NCI-H2171 (cell line): ENCODE data around the gene CBARP.

Experiments
- DNase-seq: peaks from one replicate; lab custom pipeline; 2025; lab: John Stamatoyannopoulos, UW

Gene CBARP

DNA sequence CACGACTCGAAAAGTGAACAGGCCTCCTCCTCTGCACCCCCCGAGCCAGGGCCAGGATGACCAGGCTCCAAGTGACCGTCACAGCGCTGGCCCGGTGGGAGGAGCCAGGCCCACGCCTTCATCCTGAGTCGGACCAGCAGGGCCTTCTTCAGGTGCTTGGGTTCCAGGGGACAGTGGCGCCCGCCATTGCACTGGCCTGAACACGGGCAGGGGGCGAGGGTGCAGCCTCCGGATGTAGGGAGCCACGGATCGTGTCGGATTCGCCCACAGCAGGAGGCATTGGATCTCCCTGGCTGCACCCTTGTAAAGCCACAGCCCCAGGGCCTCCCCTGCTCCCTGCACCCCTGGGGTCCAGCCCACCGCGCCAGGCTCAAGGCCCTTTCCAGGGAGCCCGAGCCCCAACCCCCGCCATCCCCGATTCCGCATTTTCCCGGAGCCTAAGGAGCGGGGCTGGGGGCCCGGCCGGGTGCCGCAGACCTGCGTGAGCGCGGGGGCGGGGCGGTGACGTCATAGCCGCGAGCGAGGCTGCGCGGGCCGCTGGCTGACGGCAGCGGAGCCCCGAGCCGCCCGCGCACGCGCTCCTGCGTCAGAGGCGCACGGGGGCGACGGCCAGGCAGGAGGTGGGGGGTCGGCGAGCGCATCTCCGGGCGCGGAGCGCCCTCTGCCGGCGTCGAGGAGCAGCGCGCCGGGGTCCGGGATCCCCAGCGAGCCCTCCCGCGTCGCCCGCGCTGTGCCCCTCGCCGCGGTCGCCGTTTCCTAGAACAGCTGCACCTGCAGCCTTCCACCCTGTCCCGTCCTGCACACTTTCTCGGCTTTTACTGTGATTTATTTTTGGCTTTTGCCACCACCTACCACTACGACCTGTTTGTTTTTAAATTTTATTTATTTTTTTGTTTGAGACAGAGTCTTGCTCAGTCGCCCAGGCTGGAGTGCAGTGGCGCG lies 2.3 kb upstream of the CBARP start:
- DNase-seq = peak; percentile 89

DNA sequence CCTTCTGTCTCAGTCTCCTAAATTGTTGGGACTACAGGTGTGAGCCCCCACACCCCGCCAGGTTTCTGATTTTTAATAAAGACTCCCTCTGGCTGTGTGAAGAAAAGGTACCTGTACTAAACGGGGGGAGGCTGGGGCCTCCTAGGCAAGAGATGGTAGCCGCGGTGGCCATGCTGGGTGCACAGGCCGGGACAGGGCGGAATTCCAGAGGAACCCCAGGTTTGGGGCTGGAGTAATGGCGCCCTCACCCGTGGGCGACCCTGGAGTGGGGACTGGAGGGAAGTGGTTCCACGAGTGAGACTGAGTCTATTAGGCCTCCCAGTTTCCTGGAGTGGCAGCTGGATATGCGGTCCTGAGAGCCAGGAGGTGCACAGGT lies 1.6 kb upstream of the CBARP start:
- DNase-seq = no peak

DNA sequence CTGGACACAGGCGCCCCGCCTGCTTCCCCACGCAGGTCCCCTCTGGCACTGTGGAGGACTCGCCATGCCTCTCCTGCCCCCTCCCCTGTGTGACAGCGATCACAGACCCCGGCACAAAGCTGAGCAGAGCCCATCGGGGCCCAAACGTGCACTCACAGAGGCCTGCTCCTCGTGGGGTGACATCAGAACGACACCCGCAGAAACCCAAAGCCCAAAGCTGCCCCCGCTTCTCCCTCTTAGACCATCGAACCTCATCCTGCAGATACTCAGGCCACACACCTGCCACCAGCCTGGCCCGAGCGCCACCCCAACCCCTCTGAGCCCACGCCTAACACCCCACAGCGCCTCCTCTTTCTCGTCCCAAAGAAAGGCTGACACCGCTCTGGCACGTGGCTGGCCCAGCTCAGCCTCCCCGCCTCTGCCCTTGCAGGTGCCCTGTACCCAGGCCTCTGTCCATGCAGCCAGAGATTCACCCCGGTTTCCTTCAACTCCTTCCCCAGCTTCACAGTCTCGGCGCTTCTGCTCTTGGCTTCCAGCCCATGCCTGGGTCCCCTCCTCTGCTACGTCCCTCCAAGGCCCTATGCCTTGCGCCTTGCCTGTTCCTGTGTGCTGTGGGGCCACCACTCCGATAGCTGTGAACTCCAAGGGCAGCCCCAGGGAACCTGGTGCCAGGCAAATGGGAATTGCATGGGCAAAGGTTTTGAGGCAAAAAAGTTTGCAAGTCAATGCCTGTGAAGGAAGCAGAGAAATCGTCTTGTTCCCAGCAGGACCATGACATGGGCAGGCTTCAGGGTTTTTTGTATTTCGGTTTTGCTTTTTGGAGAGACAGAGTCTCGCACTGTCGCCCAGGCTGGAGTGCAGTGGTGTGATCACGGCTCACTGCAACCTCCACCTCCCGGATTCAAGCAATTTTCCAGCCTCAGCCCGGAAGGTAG lies 831 bp upstream of the CBARP start:
- DNase-seq = no peak

DNA sequence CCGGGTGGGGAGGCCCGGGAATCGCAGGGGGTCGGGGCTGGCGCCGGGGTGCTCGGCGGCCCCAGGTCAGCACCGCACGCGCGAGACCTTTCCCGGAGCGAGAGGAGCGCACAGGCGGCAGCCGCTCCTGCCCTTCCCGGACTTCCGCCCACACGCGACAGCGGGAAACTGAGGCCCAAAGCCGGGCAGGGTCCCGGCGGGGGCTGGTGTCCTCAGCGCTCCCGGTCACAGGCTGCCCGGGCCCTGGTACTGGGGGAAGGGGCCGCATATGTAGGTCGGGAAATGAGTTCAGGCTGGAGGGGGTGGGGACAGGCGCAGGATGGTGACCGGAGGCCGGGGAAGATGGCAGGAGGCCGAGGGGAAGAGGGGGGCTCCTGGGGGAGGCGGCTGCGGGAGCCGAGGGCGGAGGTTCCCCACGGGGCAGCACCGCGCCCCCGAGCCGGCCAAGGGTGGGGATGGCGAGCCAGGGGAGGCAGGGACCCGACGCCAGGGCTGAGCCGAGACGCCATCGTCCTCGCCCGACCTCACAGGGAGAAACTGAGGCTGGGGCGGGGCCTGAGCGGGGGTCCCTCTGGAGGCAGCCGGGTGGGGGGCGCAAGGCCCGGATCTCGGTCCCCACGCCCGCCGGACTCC lies 662 bp downstream of the CBARP start:
- no peak for DNase-seq

DNA sequence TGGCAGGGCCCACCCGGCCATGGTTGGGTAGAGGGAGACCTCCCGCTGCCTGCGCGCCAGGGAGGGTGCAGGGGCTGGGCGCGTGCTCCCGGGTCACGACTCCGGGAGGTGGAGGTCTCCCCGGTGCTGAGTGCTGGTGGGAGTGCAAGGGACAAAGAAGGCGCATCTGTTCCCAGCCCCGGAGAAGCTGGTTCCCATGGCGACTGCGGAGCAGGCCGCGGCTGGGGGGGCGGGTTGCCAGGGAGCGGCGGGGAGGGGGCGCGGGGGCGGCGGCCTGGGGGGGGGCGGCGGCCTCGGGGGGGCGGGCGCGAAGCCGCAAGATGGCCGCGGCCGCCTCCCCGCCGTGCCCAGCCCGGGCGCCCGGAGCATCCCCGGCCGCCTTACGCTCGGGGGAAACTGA lies 1.2 kb downstream of the CBARP start:
- peak; percentile 67 for DNase-seq

DNA sequence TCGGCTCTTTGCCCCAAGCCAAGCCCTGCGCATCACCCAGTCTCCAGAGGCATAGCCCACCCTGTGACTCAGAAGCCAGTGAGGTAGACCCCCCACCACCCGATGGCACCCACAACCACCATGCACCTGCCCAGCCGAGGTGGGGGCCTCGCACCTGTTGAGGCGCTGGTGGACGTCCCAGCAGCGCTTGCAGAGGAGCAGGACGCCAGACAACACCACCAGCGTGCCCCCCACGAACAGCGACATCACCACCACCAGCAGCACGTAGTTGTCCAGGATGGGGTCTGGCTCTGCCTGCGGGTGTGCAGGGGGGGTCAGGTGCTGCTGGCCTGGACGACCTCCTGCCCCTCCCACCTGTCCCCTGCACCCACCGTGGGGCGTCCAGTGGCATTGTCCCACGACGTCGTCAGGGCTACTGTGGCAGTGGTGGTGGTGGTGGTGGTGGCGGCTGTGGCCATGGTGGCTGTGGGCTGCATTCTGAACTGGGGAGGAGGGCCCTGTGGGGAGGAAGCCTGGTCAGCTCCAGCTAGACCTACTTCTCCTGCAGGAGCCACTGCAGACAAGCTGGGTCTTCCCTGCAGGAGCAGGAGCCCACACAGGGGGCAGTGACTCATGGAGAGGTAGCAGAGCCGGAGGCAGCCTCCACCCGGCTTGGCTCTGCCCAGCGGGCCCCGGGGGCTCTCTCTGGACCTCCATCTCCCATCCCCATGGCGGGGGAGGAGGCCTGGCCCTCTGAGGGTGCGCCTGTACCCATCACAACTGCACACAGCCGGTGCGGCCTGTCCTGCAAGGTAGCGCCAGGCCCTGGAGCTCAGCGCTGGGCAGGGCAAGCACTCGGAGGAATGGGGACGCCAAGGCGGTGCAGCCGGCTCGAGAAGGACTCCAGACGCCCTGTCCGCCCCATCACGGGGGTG lies 1.9 kb downstream of the CBARP start:
- no peak for DNase-seq

DNA sequence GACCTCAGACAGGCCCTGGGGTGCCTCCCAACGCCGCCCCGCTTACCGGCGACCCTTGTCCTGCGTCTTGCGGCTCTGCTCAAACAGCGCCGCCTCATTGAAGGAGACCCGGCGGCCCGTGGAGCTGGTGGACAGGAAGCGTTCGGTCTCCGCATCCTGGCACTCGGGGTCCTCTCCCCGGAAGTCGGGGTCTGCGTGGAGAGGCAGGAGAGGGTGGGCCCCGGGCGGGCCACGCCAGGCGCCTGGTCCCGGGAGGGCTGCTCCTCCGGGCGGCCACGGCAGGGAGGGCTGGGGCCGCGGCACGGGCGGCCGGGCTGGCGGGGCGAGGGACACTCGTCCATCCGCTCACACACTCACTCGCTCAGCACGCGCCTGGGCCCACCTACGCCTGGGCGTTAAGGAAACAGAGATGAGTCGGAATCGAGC lies 2.8 kb downstream of the CBARP start:
- no peak for DNase-seq

DNA sequence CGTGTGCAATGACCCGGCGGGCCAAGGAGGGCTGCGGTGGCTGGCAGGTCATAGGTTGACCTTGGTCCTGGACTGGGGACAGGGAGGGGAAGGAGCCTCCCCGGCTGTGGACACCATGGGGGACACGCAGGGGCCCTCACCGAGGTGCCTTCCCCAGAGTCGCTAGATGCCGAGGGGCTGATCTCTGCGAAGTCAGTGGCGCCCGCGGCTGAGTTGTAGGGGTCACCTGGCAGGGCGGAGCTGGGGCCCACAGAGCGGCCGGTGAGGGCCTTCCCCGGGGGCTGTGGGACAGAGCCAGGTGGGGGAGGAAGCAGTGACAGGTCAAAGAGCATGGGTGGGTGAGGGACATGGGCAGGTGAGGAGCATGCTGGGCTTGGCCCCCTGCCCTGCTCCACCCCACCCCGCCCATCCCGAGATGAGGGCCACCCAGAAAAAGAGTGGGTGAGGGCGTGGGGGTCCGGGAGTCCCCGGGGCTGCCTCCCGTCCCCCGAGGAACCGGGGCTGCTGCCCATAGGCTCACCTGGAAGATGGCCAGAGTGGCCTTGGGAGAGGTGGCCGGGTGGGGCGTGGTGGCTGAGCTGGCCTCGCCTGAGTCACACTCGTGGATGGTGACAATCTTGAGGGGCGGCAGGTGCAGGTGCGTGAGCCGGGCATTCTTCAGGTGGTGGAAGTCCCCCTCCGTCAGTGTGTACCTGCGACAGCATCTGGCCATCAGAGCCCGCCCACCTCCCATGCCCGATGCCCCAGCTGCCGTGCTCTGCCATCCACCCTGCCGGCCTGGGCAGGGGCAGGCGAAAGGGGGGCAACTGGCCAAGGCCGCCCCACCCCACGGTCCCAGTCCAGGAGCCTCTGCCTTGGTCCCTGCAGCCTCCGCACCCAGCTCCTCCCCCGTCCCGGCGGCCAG lies 3.5 kb downstream of the CBARP start:
- DNase-seq = no peak

DNA sequence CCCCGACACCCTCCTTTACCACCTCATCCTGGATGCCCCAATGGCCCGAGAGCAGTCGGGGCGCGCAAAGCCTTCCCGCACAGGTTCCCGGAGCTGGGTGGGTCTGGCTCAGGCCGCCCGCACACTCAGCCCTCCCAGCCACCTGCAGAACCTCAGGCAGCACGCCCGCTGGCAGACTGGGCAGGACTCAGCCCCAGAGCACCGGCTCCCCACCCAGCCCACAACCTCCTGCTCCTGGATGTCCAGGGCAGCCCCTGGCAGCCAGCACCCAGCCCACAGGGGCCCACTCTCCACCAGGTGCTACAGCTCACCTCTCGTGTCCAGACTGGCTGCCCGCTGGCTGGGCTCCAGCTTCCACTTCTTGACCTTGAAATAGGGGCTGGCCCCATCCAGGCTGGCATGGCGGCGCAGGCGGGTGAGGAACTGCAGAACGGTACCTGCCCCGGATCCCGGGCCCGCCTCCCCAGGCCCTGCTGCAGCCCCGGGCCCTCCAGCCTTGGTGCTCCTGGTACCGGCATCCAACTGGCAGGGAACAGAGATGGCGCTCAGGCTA lies 4.6 kb downstream of the CBARP start:
- no peak for DNase-seq

DNA sequence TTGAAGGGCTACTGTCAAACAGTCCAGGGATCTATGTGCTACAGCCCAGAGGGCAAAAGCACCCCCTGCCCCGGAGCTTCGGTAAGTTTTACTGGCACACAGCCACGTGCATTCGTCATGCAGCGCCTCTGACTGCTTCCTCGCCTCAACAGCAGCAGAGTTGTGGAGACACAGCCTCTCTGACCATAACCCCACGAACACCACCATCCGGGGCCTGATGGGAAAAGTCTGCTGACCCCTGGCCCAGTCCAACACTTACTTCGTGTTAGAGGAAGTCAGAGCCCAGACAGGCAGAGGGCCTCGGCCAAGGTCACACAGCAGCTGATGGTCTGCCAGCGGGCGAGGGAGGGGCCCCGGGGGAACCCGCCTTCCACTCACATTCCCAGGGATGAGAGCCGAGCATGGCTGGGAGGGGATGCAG lies 5.1 kb downstream of the CBARP start:
- DNase-seq = no peak

DNA sequence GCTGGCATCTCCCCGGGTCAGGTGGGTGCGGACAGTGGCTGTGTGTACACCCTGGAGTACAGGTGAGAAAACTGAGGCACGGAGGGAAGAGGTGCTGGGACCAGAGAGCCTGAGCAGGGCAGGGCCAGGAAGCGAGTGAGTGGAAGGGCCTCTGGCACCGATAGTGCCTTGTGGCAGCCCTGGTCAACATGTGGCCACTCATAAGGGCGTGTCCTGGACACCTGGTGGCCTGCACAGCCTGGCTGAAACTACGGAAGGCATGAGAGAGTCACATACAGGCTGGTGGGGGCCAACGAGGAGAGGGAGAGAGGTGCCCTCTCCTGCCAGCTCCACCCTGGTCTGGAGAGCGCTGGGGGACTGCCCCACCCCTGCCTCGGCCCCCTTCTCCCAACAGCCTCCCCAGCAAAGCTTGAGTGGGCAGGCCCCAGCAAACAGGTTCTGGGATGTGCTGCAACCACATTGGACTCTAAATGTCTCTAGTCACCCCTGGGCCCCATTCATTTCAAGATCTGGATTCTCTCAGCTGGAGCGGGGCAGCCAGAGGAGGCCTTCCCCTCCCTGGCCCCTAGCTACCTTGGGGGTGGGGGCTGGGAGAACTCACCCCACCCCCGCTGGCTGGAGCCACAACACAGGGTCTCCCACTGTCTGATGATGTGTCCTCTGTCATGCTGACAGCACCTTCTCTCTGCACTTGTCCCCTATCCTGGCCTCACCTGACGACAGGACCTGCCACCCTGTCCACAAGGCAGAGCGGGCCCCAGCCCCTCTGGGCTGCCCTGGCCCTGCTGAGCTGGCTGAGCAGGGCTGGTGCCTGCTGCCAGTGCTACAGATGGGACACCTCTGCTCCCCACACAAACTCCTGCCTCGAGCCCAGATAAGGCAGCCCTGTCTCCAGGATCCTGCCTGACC lies 5.8 kb downstream of the CBARP start:
- DNase-seq = no peak

DNA sequence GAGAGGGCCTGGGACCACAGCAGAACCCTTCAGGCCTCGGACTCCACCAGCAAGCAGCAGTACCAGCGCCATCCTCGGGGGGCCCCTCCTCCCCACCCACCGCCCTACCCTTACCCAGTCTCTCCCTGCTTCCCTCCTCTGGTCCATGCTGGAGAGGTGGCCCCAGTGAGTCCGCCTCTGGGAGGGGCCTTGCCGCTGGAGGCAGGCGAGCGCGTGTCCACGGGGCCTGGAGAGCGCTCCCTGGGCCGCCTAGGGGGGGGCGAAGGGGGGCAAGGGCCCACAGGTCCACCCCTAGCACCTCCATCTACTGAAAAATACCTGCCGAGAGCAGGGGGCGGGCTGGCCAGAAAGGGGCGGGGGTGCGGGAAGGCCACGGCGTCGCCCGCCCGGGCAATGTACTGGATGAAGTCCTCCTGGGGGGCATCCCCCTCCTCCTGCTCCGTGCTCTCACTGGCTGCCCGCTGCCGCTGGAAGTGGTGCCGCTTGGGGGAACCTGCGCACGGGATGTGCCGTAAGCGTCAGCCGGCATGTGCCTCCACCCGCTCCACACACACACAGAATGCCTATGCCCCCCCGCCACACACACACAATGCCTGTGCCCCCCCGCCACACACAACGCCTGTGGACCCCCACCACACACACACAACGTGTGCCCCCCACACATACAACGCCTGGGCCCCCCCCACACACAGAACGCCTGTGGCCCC lies 6.9 kb downstream of the CBARP start:
- no peak for DNase-seq

DNA sequence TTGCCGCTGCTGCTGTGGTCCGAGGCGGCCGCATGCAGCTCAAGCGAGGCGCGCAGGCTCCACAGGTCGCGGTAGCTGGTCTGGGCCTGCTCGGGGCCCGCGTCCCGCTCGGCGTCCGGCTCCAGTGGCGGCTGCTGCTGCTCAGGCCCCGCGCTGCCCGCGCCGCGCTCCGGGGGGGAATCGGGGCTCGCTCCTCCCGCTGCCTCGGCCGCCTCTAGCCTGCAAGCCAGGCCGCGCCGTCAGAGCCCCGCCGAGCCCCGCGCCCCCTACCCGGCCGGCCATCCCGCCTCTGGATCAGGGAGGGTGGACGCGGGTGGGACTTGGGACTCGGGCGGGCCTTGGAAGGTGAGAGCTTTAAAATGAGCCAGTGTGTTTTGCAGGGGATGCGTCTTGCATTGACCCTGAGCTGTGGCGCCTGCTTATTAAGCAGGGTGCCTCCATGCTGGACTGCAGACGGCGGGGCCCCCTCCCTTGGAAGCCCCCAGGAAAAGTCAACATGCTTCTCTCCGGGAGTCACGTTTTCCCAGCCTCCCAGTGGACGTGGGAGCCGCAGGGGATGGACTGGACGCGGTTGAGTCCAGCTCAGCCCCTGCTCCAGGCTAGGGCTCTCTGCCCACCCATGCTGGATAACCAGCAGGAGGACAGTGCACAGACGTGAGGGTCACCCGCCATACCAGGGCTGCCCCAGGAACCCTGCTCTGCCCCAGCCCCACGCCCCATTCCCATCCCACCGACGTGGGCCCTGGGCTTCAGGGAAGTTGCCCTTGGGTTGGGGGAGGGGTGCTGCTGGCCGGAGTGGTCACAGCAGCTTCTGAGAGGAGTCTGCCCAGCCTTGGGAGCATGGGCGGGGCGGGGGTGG lies 7.7 kb downstream of the CBARP start:
- DNase-seq = no peak

DNA sequence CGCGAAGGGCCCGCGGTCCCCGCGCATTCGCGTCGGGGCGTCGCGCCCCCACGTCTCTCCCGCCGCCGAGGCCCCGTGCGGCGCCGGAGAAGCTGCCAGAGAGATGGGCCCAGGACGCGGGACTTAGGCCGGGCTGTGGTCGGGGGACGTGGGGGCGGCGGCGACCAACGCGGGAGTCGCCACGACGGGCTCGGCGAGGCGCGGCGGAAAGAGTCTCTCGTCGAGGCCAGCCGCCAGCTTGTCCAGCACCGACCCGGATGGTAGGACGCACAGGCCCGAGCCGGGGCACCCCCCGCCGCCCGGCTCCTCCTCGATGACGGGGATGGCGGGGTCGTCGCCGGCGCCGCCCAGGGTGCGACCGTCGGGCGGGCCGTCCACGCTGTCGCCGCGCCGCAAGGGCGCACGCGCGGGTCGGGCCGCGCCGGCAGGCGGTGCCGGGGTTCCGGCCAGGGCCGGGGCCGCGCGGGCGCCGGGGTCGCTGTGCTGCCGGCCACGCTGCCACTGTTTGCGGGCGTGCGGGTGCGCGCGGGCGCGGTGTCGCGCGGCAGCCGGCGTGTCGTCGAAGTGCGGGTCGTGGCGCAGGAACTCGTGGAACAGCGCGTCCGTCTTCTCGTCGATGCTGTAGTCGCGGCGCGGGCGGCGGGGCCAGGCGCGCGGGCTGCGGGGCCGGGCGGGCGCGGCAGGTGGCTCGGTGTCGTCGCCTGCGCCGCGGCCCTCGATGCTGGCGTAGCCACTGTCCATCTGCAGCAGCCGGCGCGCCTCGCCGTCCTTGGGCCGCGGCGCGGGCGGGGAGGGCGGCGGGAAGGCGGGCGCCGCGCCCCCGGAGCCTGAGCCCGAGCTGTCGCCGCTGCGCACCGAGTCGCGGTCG lies 8.5 kb downstream of the CBARP start:
- DNase-seq = no peak

DNA sequence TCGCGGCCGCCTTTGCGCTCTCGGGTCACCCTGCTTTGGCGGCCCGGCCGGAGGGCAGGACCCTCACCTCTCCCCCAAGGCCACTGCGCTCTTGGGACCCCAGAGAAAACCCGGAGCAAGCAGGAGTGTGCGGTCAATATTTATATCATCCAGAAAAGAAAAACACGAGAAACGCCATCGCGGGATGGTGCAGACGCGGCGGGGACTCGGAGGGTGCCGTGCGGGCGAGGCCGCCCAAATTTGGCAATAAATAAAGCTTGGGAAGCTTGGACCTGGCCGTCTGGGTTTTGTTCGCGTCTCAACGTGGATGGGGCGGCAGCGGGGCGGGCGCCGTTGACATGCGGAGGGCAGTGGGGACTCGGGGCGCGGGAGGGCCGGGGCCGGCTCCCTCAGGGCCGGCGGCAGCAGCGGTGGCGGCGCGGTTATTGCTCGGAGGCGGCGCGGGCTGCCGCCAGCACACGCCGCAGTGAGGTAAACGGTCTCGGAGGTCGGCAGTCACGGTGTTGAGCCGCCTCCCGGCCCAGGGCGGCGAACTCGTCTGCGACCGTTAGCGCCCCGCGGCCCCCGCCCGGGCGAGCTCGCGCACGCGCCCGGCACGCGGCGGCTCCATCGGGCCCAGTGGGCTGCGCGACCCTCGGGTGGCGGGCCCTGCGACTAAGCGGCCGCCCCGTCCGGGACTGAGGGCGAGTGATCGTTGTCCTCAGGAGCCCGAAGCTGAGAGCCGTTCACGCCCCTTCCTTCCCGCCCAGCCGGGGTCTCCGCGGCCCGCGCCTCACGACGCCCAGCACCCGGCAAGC lies 9.4 kb downstream of the CBARP start:
- DNase-seq = no peak
